GM23248 (cell line): ENCODE measurements around the gene METTL14.

Experiments
- EZH2 ChIP-seq: fragments of 200-600 bp; sonication (generic); IDR thresholded peaks from 2 replicates; pipeline ENCODE4 v1.6.1; 2018; ENCODE audit warnings: antibody characterized with exemption, mild to moderate bottlenecking; ENCODE audit not compliant: insufficient read depth, poor library complexity, severe bottlenecking
- EZH2phosphoT487 ChIP-seq: fragments of 200-600 bp; sonication (generic); IDR thresholded peaks from 2 replicates; pipeline ENCODE4 v1.6.1; 2018; ENCODE audit warnings: antibody characterized with exemption, moderate library complexity, mild to moderate bottlenecking, low read depth; ENCODE audit not compliant: insufficient read depth

DNA sequence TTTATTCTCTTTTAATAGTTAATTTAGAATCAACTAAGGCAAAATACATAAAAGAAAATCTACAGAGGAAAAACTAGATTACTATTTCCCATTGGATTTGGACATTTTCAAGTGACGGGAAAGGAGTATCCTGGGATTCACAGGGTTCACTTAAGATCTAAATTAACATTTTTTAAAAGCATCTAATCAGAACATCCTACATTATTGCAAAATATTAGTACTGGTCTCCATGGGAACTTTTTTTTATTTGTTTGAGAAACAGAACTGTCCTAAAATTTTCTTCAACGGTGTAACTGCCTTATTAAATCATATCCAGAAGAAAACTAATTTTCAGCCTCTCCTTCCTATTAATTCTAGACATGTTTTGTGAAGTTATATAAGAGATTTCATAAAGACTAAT lies 69.7 kb downstream of the METTL14 start:
- TF ChIP-seq EZH2 (no peak), EZH2phosphoT487 (no peak)
